Measurements from ENCODE around the gene NUDT16L1.
"Not testable (repeated sequence)": the region's sequence is repeated elsewhere in the genome, so short reads cannot be mapped to it uniquely, and the experiment has no call there.

Gene NUDT16L1

DNA sequence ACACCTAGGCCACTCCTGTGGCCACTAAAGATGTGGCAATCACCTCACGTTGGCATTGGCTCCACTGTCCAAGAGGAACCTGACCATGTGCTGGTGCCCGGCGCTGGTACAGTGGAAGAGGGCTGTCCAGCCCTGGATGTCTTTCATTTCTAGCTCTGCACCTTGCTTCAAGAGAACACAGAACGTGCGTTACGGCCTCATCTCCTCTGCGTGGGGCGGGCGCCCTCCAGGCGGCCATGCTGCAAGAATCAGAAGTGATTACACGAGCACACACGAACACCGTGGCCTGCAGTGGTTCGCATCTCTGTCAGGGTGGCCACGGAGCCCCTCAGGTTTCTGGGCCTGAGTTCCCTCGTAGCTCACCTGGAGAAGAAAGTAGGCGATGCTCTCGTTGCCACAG, 33.3 kb downstream of the NUDT16L1 start:
- DNase-seq = no peak

GRCh38 chr16:4728676-4729075, 35.3 kb downstream of the NUDT16L1 start:
- DNase-seq = no peak

GRCh38 chr16:4729876-4730275, 36.5 kb downstream of the NUDT16L1 start:
- no peak for DNase-seq

- no peak for DNase-seq
Observed at GRCh38 chr16:4733211-4733742, 39.9 kb downstream of the NUDT16L1 start.

GRCh38 chr16:4733747-4734062, 40.3 kb downstream of the NUDT16L1 start:
- DNase-seq = no peak

GRCh38 chr16:4734063-4734729, 40.8 kb downstream of the NUDT16L1 start, which contains the start of the genes ANKS3 and DNAAF8:
Gene ANKS3 (minus strand): TSS chr16:4734271. CDS start chr16:4730149, 4,122 bp downstream.
Gene DNAAF8 (plus strand): TSS chr16:4734537. CDS start chr16:4736515, 1,978 bp downstream.
- peak; percentile 84 to 88 for DNase-seq

GRCh38 chr16:4734730-4735535, 41.6 kb downstream of the NUDT16L1 start:
- DNase-seq = peak; percentile 50 to 56

GRCh38 chr16:4736546-4736945, 43.2 kb downstream of the NUDT16L1 start:
- DNase-seq = no peak

GRCh38 chr16:4737545-4737944, 44.2 kb downstream of the NUDT16L1 start:
- DNase-seq = no peak

DNA sequence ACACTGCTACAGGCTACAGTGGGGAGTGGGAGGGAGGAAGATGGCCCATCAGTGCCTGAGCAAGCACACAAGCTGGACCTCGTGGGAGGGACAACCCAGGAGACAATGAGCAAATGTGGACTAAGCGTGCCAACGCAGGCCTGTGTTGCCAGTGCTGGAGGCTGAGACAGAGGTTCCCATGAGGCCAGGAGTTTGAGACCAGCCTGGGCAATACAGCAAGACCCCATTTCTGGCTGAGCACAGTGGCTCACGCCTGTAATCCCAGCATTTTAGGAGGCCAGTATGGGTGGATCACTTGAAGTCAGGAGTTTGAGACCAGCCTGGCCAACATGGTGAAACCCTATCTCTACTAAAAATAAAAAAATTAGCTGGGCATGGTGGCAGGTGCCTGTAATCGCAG, 45.0 kb downstream of the NUDT16L1 start:
- DNase-seq = not testable (repeated sequence)

DNA sequence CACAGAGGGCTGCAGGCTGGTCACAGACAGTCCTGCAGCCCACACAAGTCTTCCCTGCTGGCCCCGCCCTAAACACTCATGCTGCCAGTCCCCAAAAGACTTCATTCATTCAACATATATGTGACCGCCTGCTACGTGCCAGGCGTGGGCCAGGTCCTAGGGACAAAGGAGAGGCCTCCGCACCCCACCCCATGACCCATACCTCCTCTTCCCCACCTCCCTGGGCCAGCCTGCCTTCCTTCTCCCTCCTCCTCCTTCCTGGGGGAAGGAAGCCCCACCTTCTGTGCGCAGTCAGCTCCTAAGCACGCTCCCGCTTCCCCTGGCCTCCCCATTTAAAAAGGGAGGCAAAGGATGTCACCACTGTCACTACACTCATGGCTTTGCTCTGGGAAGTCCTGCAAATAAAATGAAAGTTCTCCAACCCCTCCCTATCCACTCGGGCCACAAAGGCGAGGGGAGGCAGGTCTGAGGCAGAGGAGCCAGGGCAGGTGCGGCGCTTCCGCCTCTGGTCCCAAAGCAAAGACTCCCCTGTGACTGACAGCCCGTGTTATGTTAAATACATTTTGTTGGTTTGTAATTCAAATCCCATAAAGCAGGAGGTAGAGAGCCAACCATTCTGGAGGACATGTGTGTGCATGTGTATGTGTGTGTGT, 50.0 kb downstream of the NUDT16L1 start:
- no peak for DNase-seq

DNA sequence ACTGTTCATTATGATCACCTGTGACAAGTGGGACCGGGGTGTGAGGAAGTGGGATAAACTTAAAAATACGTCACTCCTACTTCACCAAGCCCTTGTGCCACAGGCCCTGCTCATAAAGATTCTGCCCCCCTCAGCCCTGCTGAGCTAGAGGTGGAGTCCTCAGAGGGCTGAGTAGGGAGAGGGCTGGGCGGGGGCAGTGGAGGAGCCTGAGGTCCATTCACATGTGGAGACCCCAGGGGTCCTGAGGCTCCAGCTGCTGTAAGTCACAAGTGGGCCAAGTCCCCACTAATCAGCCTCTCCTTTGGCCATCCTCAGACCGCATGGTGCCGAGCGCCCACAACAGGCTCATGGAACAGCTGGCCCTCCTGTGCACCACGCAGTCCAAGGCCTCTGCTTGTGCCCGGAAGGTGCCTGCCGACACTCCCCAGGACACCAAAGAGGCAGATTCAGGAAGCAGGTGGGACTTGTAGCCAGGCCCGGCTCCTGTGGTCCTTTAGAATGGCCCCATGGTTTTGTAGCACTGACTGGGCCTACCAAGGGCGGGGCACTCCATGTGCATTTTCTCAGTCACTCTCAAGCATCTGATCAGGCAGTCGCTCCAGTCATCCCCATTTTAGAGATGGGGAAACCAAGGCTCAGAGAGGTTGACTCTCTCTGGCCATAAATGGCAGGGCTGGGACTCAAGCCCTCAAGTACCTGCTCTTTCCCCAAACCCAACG, 51.4 kb downstream of the NUDT16L1 start:
- DNase-seq = no peak

DNA sequence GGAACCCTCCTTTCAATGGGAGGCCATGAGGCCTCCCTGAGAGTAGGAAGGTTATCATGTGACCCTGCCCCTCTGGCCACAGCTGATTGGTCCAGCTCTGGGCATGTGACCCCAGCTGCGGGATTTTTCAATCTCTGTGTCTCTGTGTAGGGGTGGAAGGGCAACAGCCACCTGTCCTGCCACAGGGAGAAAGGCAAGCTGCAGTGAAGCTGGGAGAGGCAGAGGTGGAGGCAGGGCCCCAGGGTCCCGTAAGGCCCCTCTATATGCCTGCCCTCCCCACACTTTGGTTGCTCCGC, 51.9 kb downstream of the NUDT16L1 start:
- no peak for DNase-seq
